Measurements from ENCODE around the gene DOK5.

Gene DOK5

GRCh38 chr20:54491506-54491905 is 16.1 kb downstream of the DOK5 start:
- H3K27ac ChIP-seq: no peak overlapping the region
- TF ChIP-seq CTCF (conservative IDR thresholded peaks at IDR 0.05) (no peak), ZFX (IDR thresholded peaks at IDR 0.05) (no peak)

- TF ChIP-seq CTCF (conservative IDR thresholded peaks at IDR 0.05) (no peak), ZFX (IDR thresholded peaks at IDR 0.05) (no peak)
- no peak overlapping the region for H3K27ac ChIP-seq
These were observed 19.1 kb downstream of the DOK5 start for GRCh38 chr20:54494303-54495006.

DNA sequence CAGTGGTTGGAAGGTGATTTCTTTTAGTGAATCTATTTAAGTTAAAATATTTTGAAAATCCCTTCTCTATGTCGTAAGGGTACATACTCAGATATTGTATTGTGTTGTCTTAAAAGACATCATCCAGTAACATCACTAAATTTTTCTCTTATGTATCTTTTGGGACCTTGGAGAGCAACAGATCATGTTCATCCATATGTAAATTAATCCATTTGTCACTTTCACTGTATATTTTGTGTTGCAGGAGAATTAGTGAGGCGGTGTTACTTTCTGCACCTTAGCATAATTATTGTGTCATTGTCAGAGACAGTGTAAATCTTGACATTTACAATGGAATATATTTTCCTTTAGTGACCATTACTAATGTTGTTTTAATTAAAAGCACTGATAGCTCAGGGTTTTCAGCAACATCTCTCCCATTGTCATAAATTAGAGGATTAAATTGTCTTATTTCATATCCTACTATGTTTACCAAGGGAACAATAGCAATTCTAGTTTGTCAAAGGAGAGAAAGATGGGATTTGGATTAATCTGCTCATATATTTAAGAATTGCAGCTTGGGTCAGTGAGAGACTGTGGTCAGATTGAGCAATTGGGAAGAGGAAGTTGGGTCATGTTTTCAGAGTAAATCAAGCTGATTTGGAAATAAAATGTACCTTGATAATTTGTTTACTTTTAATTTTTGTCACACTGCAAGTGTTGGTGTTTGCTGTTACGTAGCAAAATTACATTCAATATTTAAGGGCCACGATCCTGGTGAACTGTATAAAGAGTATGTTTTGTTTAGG is 22.7 kb downstream of the DOK5 start:
- no peak for TF ChIP-seq CTCF (conservative IDR thresholded peaks at IDR 0.05)
- no peak for TF ChIP-seq ZFX (IDR thresholded peaks at IDR 0.05)
- H3K27ac ChIP-seq: no peak overlapping the region

- TF ChIP-seq ZFX (IDR thresholded peaks at IDR 0.05) (no peak), CTCF (conservative IDR thresholded peaks at IDR 0.05) (no peak)
- no peak overlapping the region for H3K27ac ChIP-seq
These were observed 23.7 kb downstream of the DOK5 start for GRCh38 chr20:54499111-54499510.

DNA sequence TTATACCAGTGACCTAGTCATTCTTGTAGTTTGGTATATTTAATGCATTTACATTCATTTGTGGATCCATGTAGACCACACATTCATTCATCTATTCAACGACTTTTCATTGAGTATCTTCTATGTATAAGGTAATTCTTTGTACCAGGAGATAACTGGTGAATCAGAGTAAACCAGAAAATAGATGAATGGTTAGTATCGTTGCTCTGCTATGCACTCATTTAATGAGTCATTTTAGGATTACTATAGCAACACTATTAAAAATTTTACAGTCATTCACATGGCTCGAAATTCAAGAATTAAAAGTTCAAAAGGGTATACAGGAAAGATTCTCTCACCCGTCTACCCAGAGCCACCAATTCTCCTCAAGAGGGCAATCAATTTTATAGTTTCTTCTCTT is 26.8 kb downstream of the DOK5 start:
- no peak overlapping the region for H3K27ac ChIP-seq
- no peak for TF ChIP-seq ZFX (IDR thresholded peaks at IDR 0.05)
- no peak for TF ChIP-seq CTCF (conservative IDR thresholded peaks at IDR 0.05)

- TF ChIP-seq ZFX (IDR thresholded peaks at IDR 0.05): no peak
- TF ChIP-seq CTCF (conservative IDR thresholded peaks at IDR 0.05): no peak
These were observed 31.2 kb downstream of the DOK5 start for GRCh38 chr20:54506643-54507042.

DNA sequence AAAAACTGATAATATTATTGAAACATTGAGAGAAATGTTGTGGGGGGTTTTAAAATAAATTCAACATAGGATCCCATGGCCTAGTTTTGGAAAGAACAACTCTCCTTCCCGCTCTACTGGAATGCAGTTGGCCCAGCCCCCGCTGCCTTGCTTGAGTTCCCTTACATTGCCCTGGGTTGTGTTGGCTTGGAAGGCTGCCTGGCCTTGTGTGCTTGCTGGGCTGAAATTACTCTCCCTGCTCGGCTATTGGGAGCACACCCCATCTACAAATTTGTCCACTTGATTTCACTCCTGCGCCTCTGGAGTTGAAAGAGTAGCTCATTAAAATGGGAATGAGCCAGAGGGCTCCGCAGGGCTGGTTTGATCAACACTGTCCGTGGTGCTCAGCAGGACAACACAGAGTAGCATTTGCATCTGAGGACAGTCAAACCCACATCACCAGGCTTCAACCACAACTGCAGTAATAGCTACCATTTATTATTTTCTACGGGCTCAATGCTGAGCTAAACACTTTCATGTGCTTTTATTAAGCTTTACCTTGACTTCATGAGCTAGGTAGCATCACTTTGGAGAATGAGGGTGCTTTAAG is 35.2 kb downstream of the DOK5 start:
- no peak overlapping the region for H3K27ac ChIP-seq
- TF ChIP-seq ZFX (IDR thresholded peaks at IDR 0.05) (no peak), CTCF (conservative IDR thresholded peaks at IDR 0.05) (no peak)

More at GRCh38 chr20:54506643-54507042, 31.2 kb downstream of the DOK5 start:
- H3K27ac ChIP-seq: no peak overlapping the region
